Right lobe of liver (tissue), 6 donors: ENCODE results near the gene SH3GL3. TPM values are rescaled to one million over a fixed set of nuclear protein-coding genes. Genes with fewer than 3 reads are reported as not detected.

ENCODE experiments used
- ATAC-seq, 4 donors: fragments of 200-7000 bp; cut with Tn5 transposase; one replicate each; pipeline ENCODE4 v1.9.1; 2020; ENCODE audit warnings: mild to moderate bottlenecking in 4 of 4, moderate library complexity in 4 of 4
- DNase-seq, 3 donors: peaks; one replicate each; pipeline ENCODE4 v3.0.0-alpha.2; 2020
- H3K27ac ChIP-seq, 3 donors: fragments of 200-600 bp; one replicate each; pipeline ENCODE4 v1.8.0; 2022
- H3K27me3 ChIP-seq, 2 donors: fragments of 200-600 bp; one replicate each; pipeline ENCODE4 v1.8.0; 2022
- H3K36me3 ChIP-seq, 4 donors: fragments of 200-600 bp; sonication (generic) in 1 of 4; one replicate each; pipeline versions ENCODE4 v1.5.1 to v1.8.0; 2017 to 2022; ENCODE audit warnings: control low read depth in 1 of 4
- H3K4me1 ChIP-seq, 4 donors: fragments of 200-600 bp; sonication (generic) in 1 of 4; one replicate each; pipeline versions ENCODE4 v1.5.1 to v1.8.0; 2017 to 2022; ENCODE audit warnings: control low read depth in 1 of 4
- H3K4me3 ChIP-seq, 3 donors: fragments of 200-600 bp; one replicate each; pipeline ENCODE4 v1.8.0; 2022
- H3K9me3 ChIP-seq, 4 donors: fragments of 200-600 bp; sonication (generic) in 1 of 4; one replicate each; pipeline versions ENCODE4 v1.5.1 to v1.8.0; 2017 to 2022; ENCODE audit warnings: control low read depth in 1 of 4
- CTCF ChIP-seq, 4 donors: fragments of 200-600 bp in 3 of 4; fragments of 450-650 bp in 1 of 4; IDR thresholded peaks; one replicate each; pipeline versions ENCODE4 v1.5.1 to v1.8.0; 2016 to 2022; ENCODE audit warnings: antibody characterized with exemption in 4 of 4, mild to moderate bottlenecking in 2 of 4
- POLR2A ChIP-seq: fragments of 450-650 bp; IDR thresholded peaks from one replicate; pipeline ENCODE4 v1.6.1; 2017; ENCODE audit warnings: antibody characterized with exemption, mild to moderate bottlenecking
- WGBS: methylation state at CpG from one replicate; pipeline ENCODE4 v1.1.6; 2018; ENCODE audit warnings: low coverage, low lambda C conversion rate; ENCODE audit not compliant: insufficient coverage; ENCODE audit errors: missing lambda C conversion rate; 5-methylcytosine and 5-hydroxymethylcytosine counted together
- intact Hi-C, 2 donors: fragments of 100-400 bp; cut with DNase I; formaldehyde crosslinking; loops; one replicate each; pipeline versions ENCODE4 v1.11.2 to v1.14.1; 2022
- total RNA-seq, 6 experiments: library from RNA; depleted of rRNA in 2 of 6; stranded (reverse); fragments of >200 nt in 2 of 6; fragmentation: NEBNext Ultra II Directional in 3 of 6; extraction: Animal tissue kit (Norgen Biotek cat#: 25700) in 3 of 6; gene quantifications; one replicate each; pipeline versions ENCODE4 v1.1.0 to v1.2.4, GENCODE V29; 2016 to 2023
- donor health status: DM: no; HTN: yes; CAD: no.
- donor health status: DM: no; HTN: no; CAD: no.
- donor health status: DM: no; HTN: no; CAD: no.
- donor health status: DM: no; HTN: yes; CAD: no.
- donor health status: DM: no; HTN: yes; CAD: no.

The SH3GL3 gene
- total RNA-seq, 6 experiments from 2014 or later: not detected

GRCh38 chr15:83537606-83538005 is 90.5 kb downstream of the SH3GL3 start:
- H3K4me1 ChIP-seq: no peaks in the 10 kb centered on the region
- H3K27me3 ChIP-seq: no peaks in the 10 kb centered on the region
- no peak overlapping the region for H3K4me3 ChIP-seq
- TF ChIP-seq CTCF (IDR thresholded peaks at IDR 0.05) (no peak), POLR2A (no peak)
- WGBS: 84% methylated on average over 2 of the region's 2 CpGs
- no peaks in the 10 kb centered on the region for H3K36me3 ChIP-seq
- no peak for ATAC-seq
- no peak overlapping the region for H3K27ac ChIP-seq
- no peak for DNase-seq
- H3K9me3 ChIP-seq: no peaks in the 10 kb centered on the region
- intact Hi-C loops: no loop called here

GRCh38 chr15:83538682-83539081 is 91.5 kb downstream of the SH3GL3 start:
- ATAC-seq (no peak), DNase-seq (no peak)
- intact Hi-C loops: no loop called here
- Histone ChIP-seq H3K36me3 (no peaks in the 10 kb centered on the region), H3K4me1 (no peaks in the 10 kb centered on the region), H3K27me3 (no peaks in the 10 kb centered on the region), H3K4me3 (no peak overlapping the region), H3K9me3 (no peaks in the 10 kb centered on the region), H3K27ac (no peak overlapping the region)
- TF ChIP-seq CTCF (IDR thresholded peaks at IDR 0.05) (no peak), POLR2A (no peak)

- intact Hi-C loops: no loop called here
- ATAC-seq: no peak
- H3K4me1 ChIP-seq: no peaks in the 10 kb centered on the region
- H3K9me3 ChIP-seq: no peaks in the 10 kb centered on the region
- H3K27me3 ChIP-seq: no peaks in the 10 kb centered on the region
- TF ChIP-seq CTCF (IDR thresholded peaks at IDR 0.05) (no peak), POLR2A (no peak)
- no CpG with 5 or more reads among the region's 1 CpG for WGBS
- H3K27ac ChIP-seq: no peak overlapping the region
- no peak for DNase-seq
- H3K36me3 ChIP-seq: no peaks in the 10 kb centered on the region
- H3K4me3 ChIP-seq: no peak overlapping the region
These were observed 98.8 kb downstream of the SH3GL3 start for GRCh38 chr15:83545804-83546511.

- no peak overlapping the region for H3K4me3 ChIP-seq
- no peaks in the 10 kb centered on the region for H3K9me3 ChIP-seq
- no peaks in the 10 kb centered on the region for H3K4me1 ChIP-seq
- no peaks in the 10 kb centered on the region for H3K36me3 ChIP-seq
- intact Hi-C loops: no loop called here
- H3K27ac ChIP-seq: no peak overlapping the region
- no peak for DNase-seq
- ATAC-seq: no peak
- H3K27me3 ChIP-seq: no peaks in the 10 kb centered on the region
- TF ChIP-seq CTCF (IDR thresholded peaks at IDR 0.05) (no peak), POLR2A (no peak)
These were observed 99.4 kb downstream of the SH3GL3 start for GRCh38 chr15:83546512-83546888.

- DNase-seq (no peak), ATAC-seq (no peak)
- Histone ChIP-seq H3K27ac (no peak overlapping the region), H3K9me3 (no peaks in the 10 kb centered on the region), H3K4me1 (no peaks in the 10 kb centered on the region), H3K36me3 (no peaks in the 10 kb centered on the region), H3K4me3 (no peak overlapping the region), H3K27me3 (no peaks in the 10 kb centered on the region)
- TF ChIP-seq POLR2A: no peak
- TF ChIP-seq CTCF (IDR thresholded peaks at IDR 0.05): no peak
- 94% methylated on average over 2 of the region's 4 CpGs for WGBS
- intact Hi-C loops: no loop called here
These were observed 100.0 kb downstream of the SH3GL3 start for GRCh38 chr15:83547168-83547567.
